Stimulated activated CD8-positive, alpha-beta memory T cell treated with anti-CD3 and anti-CD28 coated beads, Interleukin-15, amount 100 ng/mL, for 1 hour (primary cell): Measurements from ENCODE around the gene HP1BP3.

Experiments
- DNase-seq: peaks from one replicate; pipeline ENCODE4 v3.0.0-alpha.2; 2020; ENCODE audit warnings: low read depth

HP1BP3 gene

DNA sequence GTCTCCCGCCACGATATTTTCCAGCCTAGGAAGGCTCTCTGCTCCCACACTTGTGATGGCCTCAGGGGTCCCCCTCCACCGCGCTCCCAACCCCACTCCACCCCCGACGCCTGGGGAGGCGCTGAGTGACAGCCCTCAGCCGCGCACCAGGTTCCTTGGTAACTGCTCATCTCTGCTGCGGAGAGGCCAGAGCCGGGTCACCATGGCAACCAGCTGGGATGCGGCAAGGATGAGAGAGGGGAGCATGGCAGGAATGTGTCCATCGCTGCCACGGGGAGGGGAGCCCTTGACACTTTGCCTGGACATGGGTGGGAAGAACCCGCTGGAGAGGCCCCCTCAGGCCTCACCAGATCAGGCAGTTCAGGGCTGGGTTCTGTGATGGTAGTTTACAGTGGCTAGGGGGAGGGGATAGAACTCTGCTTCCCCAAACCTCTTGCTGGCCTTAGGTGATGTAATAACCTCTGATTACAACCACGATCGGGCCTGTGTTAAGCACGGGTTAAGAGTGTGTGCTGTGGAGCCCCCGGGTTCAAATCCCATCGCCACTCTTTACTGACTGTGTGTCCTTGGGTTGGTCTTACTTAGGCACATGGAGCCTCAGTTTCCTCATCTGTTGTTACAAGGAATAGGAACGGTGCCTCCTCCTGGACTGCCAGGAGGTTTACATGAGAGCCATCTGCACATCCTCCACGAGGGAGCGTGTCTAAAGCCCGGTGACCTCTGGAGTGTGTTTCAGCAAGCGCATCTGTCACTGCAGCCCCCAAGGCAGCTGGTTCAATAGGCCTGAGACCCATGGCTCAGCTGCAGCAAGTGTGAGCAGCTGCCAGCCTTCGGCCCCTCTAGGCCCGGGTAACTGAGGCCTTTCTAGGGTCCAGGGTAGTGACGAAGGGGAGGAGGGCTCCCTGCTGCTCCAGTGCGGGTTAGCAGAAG lies 75.6 kb downstream of the HP1BP3 start:
- DNase-seq = no peak

DNA sequence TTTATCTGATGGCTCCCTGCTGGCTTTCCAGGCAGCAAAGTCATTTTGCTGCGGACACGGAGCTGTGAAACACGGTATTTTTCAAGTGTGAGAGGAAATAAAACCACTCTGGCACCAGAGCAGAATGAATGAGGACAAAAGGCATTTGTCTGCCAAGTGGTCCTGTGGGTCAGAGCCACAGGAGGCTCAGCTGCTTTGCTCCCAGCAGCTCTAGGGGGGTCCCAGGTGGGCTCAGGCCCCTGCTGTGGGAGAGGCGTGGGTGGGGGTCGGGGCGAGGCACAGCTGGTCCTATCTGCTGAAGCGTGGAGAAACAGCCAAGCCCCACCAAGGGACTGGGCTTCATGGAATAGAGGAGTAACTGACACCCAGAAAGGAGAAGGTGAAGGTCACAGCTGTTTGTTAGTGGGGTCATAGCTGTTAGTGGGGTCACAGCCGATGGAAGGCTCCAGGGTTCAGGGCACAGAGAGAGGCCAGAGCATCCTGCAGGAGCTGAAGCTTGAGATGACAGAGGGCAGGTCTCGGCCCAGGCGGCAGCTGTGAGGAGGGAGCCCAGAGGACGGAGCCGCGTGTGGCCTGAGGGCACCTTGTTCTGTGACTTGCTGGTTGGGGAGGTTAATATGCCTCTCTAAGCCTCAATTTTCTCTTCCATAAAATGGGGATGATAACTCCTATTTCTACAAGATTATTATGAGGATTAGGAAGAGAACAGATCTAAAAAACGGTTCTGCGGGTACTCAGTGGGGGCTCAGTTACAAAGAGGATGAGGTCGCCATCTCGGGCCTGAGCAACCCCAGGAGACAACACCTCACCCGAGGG lies 76.4 kb downstream of the HP1BP3 start:
- DNase-seq = no peak

DNA sequence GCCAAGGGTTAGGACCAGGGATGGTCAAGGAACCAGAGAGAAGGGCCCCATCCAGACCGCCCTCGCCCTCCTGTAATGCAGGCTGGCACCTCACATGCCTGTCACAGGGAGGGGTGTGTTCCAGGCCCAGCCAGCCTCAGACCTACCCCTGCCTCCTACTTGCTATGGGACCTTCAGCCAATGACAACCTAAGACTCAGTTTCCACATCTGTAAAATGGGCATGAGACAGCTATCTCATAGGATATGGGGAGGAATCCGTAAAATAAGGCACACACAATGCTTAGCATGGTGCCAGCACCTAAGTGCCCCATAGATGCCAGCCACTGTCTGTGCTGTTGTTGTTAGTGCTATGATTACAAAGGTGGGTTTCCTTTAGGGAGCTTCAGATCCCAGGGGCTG lies 77.2 kb downstream of the HP1BP3 start:
- DNase-seq = no peak

DNA sequence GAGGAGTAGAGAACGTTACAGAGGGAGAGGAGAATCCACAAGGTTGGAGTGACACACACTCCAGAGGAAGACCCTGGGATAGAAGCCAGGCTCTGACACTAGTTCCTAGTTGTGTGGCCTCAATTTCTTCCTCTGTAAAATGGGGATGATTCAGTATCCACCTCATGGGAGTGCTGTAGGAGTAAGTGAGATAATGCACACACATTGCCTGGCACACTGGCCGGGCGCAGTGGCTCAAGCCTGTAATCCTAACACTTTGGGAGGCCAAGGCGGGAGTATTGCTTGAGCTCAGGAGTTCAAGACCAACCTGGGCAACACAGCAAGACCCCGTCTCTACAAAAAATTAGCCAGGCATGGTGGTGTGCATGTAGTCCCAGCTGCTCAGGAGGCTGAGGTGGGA lies 78.2 kb downstream of the HP1BP3 start:
- DNase-seq = no peak

DNA sequence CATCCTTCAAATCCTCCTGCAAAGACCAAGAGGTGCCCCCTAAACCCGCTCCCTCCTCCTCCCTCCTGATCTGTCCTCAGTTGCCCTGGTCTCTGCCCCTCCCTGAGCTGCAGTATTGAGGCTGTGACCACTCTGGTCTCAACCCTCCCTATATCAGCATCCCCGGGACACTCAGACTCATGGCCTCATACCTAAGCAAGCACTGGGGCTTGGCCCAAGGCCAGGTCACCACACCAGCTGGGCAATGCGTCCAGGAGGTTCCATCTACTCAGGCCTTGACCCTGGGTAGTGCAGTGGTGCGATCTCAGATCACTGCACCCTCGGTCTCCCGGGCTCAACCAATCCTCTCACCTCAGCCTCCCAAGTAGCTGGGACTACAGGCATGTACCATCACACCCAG lies 79.0 kb downstream of the HP1BP3 start:
- no peak for DNase-seq

DNA sequence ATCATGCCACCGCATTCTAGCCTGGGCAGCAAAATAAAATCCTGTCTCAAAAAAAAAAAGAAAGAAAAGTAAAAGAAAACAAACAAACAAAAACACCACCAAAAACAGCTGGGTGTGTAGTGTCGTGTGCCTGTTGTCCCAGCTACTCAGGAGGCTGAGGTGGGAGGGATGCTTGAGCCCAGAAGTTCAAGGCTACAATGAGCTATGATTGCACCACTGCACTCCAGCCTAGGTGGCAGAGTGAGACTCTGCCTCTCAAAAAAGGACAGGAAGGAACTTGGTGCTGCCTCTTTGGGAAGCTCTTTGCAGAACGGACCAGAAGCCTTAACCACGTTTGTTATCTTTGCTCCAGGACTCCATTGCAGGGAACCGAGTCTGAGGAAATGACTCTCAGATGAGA lies 80.3 kb downstream of the HP1BP3 start:
- DNase-seq = no peak

DNA sequence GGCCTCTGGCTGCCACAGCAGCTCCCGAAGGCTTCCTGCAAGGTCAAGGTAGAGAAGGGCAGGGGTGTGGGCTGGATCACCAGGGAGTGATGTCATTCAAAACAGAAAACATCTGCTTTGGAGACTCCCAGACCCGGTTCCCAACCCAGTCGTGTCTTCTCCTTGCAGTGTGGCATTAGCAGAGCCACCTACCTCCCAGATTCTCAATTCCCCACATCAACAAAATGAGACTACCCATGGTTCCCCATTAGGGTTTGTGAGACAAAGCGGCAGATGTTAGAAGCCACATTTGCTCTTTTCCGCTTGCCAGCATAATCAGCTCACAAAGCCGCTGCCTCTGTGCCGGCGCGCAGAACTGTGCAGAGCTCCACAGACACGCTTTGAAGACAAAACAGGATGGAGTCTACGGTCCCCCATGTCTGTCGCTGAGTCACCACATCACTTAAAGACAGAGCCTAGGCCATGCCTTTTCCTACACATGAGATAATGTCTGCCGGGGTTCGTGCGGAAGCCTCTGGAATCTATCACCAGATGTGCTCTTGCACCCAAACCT lies 81.8 kb downstream of the HP1BP3 start:
- DNase-seq = no peak

DNA sequence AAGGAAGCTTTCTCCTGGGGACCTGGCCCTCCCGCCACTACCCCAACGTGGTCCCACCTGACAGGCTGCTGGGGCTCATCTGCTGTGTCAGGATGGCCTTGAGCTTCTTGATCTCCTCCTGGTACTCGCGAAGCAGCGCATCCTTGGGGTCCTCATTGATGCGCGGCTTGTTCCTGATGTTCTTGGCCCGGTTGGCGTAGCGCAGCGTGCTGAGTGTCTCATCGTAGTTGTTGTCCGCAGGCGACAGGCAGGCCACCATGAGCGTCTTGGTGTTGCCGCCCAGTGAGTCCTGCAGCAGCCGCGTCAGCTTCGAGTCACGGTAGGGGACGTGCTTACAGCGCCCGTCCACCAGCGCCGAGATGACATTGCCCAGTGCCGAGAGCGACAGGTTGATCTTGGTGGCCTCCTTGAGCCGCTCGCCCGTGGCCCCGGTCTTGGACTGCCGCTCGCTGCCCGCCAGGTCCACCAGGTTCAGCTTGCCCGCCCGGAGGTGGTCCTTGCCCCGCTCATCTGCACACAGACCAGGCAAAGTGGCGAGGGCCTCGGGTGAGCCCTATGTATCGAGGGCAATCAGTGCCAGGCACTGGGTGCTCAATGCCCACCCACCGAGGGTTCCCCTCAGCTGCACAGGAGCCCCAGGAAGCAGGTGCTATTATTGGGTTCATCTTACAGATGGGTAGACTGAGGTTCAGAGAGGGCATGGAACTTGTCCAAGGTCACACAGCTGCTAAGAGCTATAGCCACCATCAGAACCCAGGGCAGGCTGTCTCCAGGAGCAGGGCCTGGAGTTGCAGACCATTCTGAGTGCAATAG lies 82.5 kb downstream of the HP1BP3 start:
- DNase-seq = no peak

DNA sequence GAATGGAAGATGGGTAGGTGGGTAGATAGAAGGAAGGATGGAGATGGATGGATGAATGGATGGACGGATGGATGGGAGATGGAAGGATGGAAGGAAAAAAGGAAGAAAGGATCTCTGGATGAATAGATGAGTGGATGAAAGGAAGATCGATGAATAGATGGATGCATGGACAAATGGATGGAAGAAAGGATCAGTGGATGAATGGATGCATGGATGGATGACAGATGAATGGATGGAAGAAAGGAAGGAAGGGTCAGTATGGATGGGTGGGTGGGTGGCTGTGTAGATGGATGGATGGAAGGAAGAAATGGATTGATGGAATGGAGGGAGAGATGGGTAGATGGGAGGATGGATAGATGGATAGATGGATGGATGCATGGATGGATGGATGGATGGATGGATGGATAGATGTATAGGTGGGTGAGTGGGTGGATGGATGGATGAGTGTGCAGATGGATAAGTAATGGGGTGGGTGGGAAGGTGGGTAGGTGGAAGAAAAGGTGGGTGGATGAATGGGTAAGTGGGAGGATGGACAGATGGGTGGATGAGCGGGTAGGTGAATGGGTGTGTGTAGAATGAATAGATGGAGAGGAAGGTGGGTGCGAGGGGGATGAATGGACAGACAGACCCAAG lies 83.9 kb downstream of the HP1BP3 start:
- DNase-seq = no peak

DNA sequence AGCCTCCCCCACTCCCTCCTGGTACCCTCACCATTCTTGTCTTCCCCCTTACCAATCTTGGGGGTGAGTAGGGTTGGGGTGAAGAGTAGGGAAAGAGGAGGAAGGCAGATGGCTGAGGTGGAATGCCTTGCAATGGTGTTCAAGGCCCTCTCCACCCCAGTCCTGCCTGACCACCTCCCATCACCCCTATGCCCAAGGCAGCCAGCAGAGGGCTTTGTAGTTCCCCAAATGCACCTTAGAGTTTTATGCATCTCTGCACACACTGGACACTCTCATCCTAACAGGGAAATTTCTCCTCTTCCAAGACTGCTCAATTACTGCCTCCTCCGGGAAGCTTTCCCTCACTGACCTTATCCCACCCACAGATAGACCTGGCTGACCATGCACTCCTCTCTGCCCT lies 84.7 kb downstream of the HP1BP3 start:
- no peak for DNase-seq

DNA sequence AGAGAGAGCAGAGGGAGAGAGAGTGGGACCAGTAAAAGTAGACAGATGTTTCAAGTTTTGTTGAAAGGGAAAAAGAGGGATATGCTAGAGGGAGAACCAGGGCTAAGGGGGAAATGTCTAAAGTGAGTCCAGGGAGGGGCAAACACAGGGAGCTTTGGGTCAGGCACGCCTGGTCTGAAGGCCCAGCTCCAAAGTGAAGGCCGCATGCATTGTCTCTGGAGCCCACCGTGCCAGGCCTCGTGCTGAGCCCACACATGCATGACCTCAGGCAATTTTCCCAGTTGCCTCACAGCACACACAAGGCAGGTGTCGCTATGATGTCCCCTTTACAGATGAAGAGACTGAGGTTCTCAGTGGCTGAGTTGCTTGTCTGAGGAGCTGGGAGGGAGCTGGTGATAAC lies 85.3 kb downstream of the HP1BP3 start:
- no peak for DNase-seq

DNA sequence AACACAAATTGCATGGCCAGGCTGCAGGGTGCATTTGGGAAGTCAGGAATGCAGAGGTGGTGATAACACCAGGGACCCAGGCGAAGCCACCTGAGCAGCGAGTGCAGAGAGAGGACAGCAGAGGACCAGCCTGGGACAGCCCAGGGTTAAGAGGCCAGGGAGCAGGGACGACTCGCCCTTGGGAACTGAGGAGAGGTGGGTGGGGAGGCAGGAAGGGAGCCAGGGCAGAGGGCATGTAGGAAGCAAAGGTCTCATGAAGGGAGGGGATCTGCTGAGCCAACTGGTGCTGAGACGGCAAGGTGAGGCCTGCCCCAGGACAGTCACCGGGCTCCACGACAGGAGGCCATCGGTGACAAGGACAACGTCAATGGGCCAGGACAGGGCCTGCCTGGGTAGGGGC lies 85.7 kb downstream of the HP1BP3 start:
- DNase-seq = no peak

DNA sequence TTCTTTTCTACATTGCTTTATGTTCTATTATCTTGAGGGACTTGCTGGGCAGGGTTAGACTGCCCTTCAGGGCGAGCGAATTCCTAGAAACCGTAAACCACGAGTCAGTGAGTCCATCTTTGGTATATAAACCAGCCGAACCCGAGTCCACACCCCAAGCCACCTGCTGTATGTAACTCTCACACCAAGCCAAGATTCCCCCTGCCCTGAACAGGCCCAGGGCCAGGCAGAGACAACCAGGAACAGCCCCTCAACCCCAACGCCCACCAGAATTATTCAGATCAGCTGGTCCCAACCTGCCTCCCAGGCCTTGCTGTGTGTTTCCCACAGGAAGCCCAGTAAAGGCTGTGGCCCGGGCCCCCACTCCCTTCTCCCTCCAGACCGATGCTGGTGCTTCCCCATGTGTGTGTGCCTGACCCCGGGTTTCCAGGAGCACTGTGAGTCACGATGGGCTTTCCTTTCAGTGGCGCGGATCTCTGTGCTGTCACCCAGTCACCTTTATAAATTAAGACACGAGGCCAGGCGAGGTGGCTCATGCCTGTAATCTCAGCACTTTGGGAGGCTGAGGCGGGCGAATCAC lies 86.4 kb downstream of the HP1BP3 start:
- no peak for DNase-seq

DNA sequence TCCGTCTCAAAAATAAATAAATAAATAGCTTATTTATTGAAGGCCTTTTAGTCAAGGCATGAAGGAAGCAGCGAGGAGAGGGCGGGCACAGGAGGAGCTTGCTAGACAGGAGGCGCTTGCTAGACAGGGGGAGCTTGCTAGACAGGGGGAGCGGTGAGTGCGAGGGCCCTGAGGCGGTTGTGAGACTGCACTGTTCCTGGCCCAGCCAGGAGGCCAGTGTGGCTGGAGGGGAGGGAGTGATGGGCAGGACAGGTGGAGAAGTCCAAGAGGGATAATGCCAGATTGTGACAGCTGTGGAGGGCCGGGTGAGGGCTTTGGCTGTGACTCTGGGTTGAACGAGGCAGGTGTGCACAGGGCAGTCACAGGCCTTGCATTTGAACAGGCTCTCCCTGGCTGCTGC lies 87.5 kb downstream of the HP1BP3 start:
- DNase-seq = no peak

DNA sequence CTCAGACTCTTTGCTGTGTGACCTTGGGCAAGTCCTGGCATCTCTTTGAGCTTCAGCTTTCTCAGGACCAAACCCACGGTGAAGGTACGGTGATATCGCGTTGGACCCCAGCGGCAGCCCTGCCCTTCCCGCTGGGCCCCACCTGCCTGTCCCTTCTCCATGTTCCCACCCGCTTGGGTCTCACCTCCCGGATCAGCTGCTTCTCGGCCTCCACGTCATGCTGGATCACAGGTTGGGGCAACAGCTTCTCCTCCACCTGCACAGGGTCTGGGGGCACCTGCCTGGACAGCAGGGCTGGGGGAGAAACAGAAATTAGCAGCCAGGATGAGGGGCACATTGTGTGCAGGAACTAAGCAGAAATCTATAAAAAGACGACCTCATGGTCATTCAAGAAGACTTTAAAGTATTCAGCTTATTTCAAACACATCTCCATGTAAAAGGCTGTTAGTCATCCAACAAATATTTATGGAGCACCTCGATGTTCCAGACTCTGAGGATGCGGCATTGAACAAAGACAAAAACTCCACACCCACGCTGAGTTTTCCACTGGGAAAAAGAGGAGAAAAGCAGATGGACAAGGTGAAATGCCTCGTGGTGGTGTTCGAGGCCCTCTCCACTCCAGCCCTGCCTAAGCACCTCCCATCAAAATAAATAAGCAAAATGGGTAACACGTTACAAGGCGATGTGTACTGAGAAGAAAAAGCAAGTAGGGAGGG lies 88.8 kb downstream of the HP1BP3 start:
- DNase-seq = no peak

DNA sequence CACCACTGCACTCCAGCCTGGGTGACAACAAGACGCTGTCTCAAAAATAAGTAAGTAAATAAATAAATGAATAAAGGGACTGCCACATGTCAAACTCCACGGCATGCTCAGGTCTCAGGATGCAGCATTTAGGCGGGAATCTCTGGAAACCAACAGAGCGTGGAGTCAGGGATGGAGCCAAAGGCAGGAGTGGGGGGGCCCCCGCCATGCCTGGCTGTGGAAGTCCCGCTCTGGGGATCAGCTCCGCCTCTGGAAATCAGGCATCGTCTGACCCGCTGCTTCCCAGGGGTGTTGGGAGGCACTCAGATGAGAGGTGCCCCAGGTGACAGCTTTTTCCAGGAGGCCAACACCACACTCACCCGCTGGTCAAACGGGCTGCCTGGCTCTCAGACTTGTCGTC lies 89.5 kb downstream of the HP1BP3 start:
- DNase-seq = no peak

DNA sequence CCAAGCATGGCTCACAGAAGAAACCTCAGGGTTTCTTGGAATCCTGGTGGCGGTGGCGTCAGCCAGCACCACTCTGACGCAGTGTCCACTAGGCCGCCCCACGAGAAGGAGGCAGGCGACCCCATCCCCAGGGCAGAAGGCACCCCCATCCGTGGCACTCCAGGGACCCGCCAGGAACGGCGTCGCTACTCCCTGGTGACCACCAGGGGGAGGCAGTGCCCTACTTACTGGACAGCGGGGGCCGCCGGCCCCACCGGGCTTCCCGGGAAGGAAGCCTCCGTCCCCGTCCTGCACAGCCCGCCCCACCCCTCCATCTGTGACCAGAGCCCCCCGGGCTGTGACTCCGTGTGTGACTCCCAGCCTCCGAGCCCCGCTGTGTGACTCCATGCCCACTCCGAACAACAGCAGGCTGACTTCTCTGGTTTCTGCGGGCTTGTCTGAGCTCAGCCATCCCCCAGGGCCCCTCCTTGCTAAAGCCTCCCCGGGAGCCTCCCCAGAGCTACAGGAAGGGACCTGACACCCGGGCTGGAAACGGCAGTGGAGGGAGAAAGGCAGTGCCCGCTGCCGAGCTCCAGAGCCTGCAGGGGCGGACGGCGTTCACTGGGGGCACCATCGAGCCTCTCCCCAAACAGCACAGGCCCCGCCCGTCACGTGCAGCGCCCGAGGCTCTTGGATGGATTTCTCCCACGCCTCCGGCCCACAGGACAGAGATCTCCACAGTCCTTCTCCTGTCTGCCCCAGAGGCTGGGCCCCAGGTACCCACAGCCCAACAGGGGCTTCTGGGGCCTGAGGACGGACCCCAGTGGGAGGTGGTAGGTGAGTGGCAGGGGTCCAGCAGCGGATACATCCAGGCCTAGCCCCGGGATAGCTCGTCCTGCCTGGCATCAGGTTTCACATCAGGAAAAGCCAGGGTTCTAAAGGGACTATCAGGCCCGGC lies 90.4 kb downstream of the HP1BP3 start:
- peak; percentile 46 for DNase-seq

DNA sequence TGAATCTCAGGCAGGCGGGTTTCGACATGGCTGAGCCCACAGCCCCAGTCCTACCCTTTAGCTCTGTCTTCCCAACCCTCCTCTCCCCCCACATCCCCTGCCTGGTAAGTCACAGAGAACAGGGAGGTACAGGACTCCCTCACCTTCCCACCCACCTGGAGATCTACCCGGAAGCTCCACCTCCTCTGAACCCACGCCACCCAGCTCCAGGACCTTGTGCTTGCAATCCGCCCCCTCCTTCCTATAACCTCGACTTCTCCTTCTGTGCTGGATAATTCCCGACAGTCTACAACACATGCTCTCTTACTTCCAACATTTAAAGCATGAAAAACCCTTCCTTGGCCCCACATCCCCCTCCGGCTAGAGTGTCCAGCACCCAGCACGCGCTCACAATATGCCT lies 91.6 kb downstream of the HP1BP3 start:
- no peak for DNase-seq

DNA sequence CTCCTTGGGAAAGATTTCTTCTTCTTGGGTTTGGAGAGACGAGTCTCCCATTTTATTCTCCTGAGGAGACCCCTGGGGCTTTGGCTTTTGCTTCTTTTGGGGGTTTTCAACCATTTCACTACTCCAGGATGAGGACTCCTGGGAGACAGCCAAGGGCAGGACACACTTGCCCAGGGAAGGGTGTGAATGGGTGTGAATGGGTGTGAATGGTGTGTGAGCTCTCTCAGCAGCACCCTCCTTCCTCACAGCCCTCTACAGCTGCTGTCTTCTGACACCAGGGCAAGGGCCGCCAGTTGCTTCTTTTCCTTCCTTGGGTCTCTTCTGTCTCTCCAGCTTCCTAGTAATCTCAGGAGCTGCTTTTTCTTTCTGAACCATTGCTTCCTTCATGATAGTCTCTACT lies 93.5 kb downstream of the HP1BP3 start:
- no peak for DNase-seq
